GM12873 (cell line): ENCODE results near the gene DUSP19.

Experiments
- CTCF ChIP-seq: IDR thresholded peaks from 2 replicates; pipeline ENCODE4 v1.5.1; 2012; ENCODE audit warnings: low read depth, mild to moderate bottlenecking, moderate library complexity, low read length, control low read depth; ENCODE audit not compliant: insufficient read depth; ENCODE audit errors: missing control alignments

DUSP19 gene

GRCh38 chr2:183057333-183057985 is 21.1 kb upstream of the DUSP19 start:
- no peak for TF ChIP-seq CTCF

- no peak for TF ChIP-seq CTCF
Observed at GRCh38 chr2:183059561-183059960, 19.0 kb upstream of the DUSP19 start.

- TF ChIP-seq CTCF: no peak
Observed at GRCh38 chr2:183060571-183061231, 17.8 kb upstream of the DUSP19 start.

- TF ChIP-seq CTCF: no peak
Observed at GRCh38 chr2:183063083-183063482, 15.5 kb upstream of the DUSP19 start.

- TF ChIP-seq CTCF: no peak
Observed at GRCh38 chr2:183068561-183068960, 10.0 kb upstream of the DUSP19 start.

GRCh38 chr2:183069174-183069573 is 9.4 kb upstream of the DUSP19 start:
- no peak for TF ChIP-seq CTCF

GRCh38 chr2:183070942-183071844 is 7.4 kb upstream of the DUSP19 start:
- TF ChIP-seq CTCF: peak; percentile 41
